Activated CD4-positive, alpha-beta memory T cell treated with anti-CD3 and anti-CD28 coated beads, Interleukin-2, amount 10 ng/mL, durations not matched to agents 7 days and 5 days (primary cell): ENCODE results near the gene CFD. TPM values are rescaled to one million over a fixed set of nuclear protein-coding genes. Genes with fewer than 3 reads are reported as not detected.

ENCODE experiments used
- CTCF ChIA-PET: fragments of 350-600 bp; sonication (Branson Sonifier 250); formaldehyde crosslinking; loops from one replicate; lab custom pipeline; 2021; ENCODE audit warnings: antibody characterized with exemption, inconsistent platforms; lab: Charles Lee
- POLR2A ChIA-PET: fragments of 350-600 bp; sonication (Branson Sonifier 250); formaldehyde crosslinking; loops from one replicate; lab custom pipeline; 2021; ENCODE audit warnings: antibody characterized with exemption; lab: Charles Lee
- DNase-seq: peaks from one replicate; pipeline ENCODE4 v3.0.0-alpha.2; 2020
- H3K27ac Mint-ChIP-seq: one replicate; pipeline ENCODE4 v1.8.0; 2021; ENCODE audit warnings: mild to moderate bottlenecking, mixed read lengths
- H3K27me3 Mint-ChIP-seq: one replicate; pipeline ENCODE4 v1.8.0; 2021; ENCODE audit warnings: mixed read lengths
- H3K36me3 Mint-ChIP-seq: one replicate; pipeline ENCODE4 v1.8.0; 2021; ENCODE audit warnings: low read depth, mixed read lengths
- H3K4me1 Mint-ChIP-seq: one replicate; pipeline ENCODE4 v1.8.0; 2021; ENCODE audit warnings: mixed read lengths
- H3K4me3 Mint-ChIP-seq: one replicate; pipeline ENCODE4 v1.8.0; 2021; ENCODE audit warnings: mild to moderate bottlenecking, mixed read lengths
- H3K9me3 Mint-ChIP-seq: one replicate; pipeline ENCODE4 v1.8.0; 2021; ENCODE audit warnings: mixed read lengths
- total RNA-seq, 2 experiments: library from RNA; stranded (reverse); gene quantifications; one replicate each; pipeline ENCODE4 v1.2.3, GENCODE V29; 2021

CFD gene
- total RNA-seq, 2 experiments from 2014 or later, result 0.78 to 1.6 TPM

- Mint-ChIP-seq H3K4me1 (peaks cover 19% of the 10 kb centered on the region), H3K36me3 (peaks cover 20% of the 10 kb centered on the region), H3K4me3 (peak within 1 kb of the TSS; percentile 82), H3K27me3 (no peaks in the 10 kb centered on the region), H3K27ac (peak within 1 kb of the TSS; percentile 93), H3K9me3 (no peaks in the 10 kb centered on the region)
- ChIA-PET CTCF (interaction anchor here (0.6 to 2.0 kb wide), 8 partner anchors 16 to 352 kb away, joined by 3 to 17 read pairs (median 4); partner anchors contain the start of gene WDR18), POLR2A (interaction anchor here (0.8 to 5.0 kb wide), 14 partner anchors 10 to 381 kb away, joined by 3 to 79 read pairs (median 4); partner anchors contain the start of genes R3HDM4, RNF126 and TMEM259)
- peak; percentile 93 for DNase-seq
Observed at GRCh38 chr19:892894-893689, 33.6 kb downstream of the CFD start, which contains the start of the genes MED16 and RNU6-9. Gene MED16, minus strand, starts transcription at chr19:893187. Its CDS starts 2,056 bp downstream, at chr19:891131. Gene RNU6-9, plus strand, starts transcription at chr19:893484.

GRCh38 chr19:896434-896833 is 37.0 kb downstream of the CFD start:
- H3K27ac Mint-ChIP-seq, result peak overlapping the region; percentile 44
- POLR2A ChIA-PET, result interaction anchor here (5.0 kb wide), 1 partner anchor 11 kb away, joined by 79 read pairs; no protein-coding TSS in a partner anchor

GRCh38 chr19:896999-897398 is 37.5 kb downstream of the CFD start:
- ChIA-PET CTCF (no interaction called here), POLR2A (interaction anchor here (5.0 kb wide), 1 partner anchor 11 kb away, joined by 79 read pairs; no protein-coding TSS in a partner anchor)
- Mint-ChIP-seq H3K27me3 (no peaks in the 10 kb centered on the region), H3K4me1 (peaks cover 20% of the 10 kb centered on the region), H3K9me3 (no peaks in the 10 kb centered on the region), H3K4me3 (no peak overlapping the region), H3K27ac (no peak overlapping the region), H3K36me3 (peaks cover 30% of the 10 kb centered on the region)
- DNase-seq, result no peak

More at GRCh38 chr19:896434-896833, 37.0 kb downstream of the CFD start:
- Mint-ChIP-seq H3K27me3 (no peaks in the 10 kb centered on the region), H3K4me3 (no peak overlapping the region), H3K9me3 (no peaks in the 10 kb centered on the region), H3K4me1 (peaks cover 20% of the 10 kb centered on the region), H3K36me3 (peaks cover 24% of the 10 kb centered on the region)
- no peak for DNase-seq
- CTCF ChIA-PET, result no interaction called here

- Mint-ChIP-seq H3K27ac (no peak overlapping the region), H3K36me3 (peaks cover 32% of the 10 kb centered on the region), H3K27me3 (no peaks in the 10 kb centered on the region), H3K4me3 (no peak overlapping the region), H3K4me1 (peaks cover 17% of the 10 kb centered on the region), H3K9me3 (no peaks in the 10 kb centered on the region)
- no peak for DNase-seq
- POLR2A ChIA-PET, result interaction anchor here (5.0 kb wide), 1 partner anchor 10 kb away, joined by 79 read pairs; no protein-coding TSS in a partner anchor
- CTCF ChIA-PET, result no interaction called here
Observed at GRCh38 chr19:897442-898039, 38.1 kb downstream of the CFD start.

- peaks cover 28% of the 10 kb centered on the region for H3K36me3 Mint-ChIP-seq
- no peak overlapping the region for H3K27ac Mint-ChIP-seq
- ChIA-PET CTCF (interaction anchor here (1.0 kb wide), 1 partner anchor 36 kb away, joined by 3 read pairs; no protein-coding TSS in a partner anchor), POLR2A (no interaction called here)
- DNase-seq, result no peak
- no peaks in the 10 kb centered on the region for H3K27me3 Mint-ChIP-seq
- H3K4me1 Mint-ChIP-seq, result peaks cover 10% of the 10 kb centered on the region
- no peaks in the 10 kb centered on the region for H3K9me3 Mint-ChIP-seq
- H3K4me3 Mint-ChIP-seq, result no peak overlapping the region
Observed at GRCh38 chr19:898663-899062, 39.2 kb downstream of the CFD start.

GRCh38 chr19:899336-900042 is 40.0 kb downstream of the CFD start:
- H3K4me3 Mint-ChIP-seq, result no peak overlapping the region
- ChIA-PET POLR2A (no interaction called here), CTCF (no interaction called here)
- no peak overlapping the region for H3K27ac Mint-ChIP-seq
- DNase-seq, result no peak
- H3K9me3 Mint-ChIP-seq, result no peaks in the 10 kb centered on the region
- H3K36me3 Mint-ChIP-seq, result peaks cover 31% of the 10 kb centered on the region
- H3K27me3 Mint-ChIP-seq, result no peaks in the 10 kb centered on the region
- peaks cover 11% of the 10 kb centered on the region for H3K4me1 Mint-ChIP-seq

GRCh38 chr19:900043-900301 is 40.5 kb downstream of the CFD start:
- no peak overlapping the region for H3K4me3 Mint-ChIP-seq
- peaks cover 31% of the 10 kb centered on the region for H3K36me3 Mint-ChIP-seq
- H3K27me3 Mint-ChIP-seq, result no peaks in the 10 kb centered on the region
- H3K4me1 Mint-ChIP-seq, result peaks cover 12% of the 10 kb centered on the region
- POLR2A ChIA-PET, result no interaction called here
- CTCF ChIA-PET, result no interaction called here
- DNase-seq, result no peak
- H3K27ac Mint-ChIP-seq, result no peak overlapping the region
- H3K9me3 Mint-ChIP-seq, result no peaks in the 10 kb centered on the region

- H3K36me3 Mint-ChIP-seq, result peaks cover 31% of the 10 kb centered on the region
- ChIA-PET CTCF (no interaction called here), POLR2A (no interaction called here)
- H3K4me3 Mint-ChIP-seq, result no peak overlapping the region
- no peaks in the 10 kb centered on the region for H3K9me3 Mint-ChIP-seq
- peaks cover 13% of the 10 kb centered on the region for H3K4me1 Mint-ChIP-seq
- H3K27ac Mint-ChIP-seq, result no peak overlapping the region
- peak; percentile 59 for DNase-seq
- no peaks in the 10 kb centered on the region for H3K27me3 Mint-ChIP-seq
Observed at GRCh38 chr19:900302-901111, 41.0 kb downstream of the CFD start.

GRCh38 chr19:901216-902092 is 42.0 kb downstream of the CFD start:
- Mint-ChIP-seq H3K9me3 (no peaks in the 10 kb centered on the region), H3K27me3 (no peaks in the 10 kb centered on the region), H3K36me3 (peaks cover 29% of the 10 kb centered on the region), H3K4me1 (peaks cover 19% of the 10 kb centered on the region), H3K4me3 (no peak overlapping the region), H3K27ac (peak overlapping the region; percentile 29)
- ChIA-PET CTCF (interaction anchor here (0.6 to 1.3 kb wide), 3 partner anchors 13 to 38 kb away, joined by 3 to 4 read pairs (median 3); no protein-coding TSS in a partner anchor), POLR2A (interaction anchor here (2.8 kb wide), 1 partner anchor 8 kb away, joined by 14 read pairs; the partner anchor contains the start of genes MED16 and RNU6-9)
- no peak for DNase-seq

- no peaks in the 10 kb centered on the region for H3K27me3 Mint-ChIP-seq
- DNase-seq, result no peak
- H3K9me3 Mint-ChIP-seq, result no peaks in the 10 kb centered on the region
- peaks cover 24% of the 10 kb centered on the region for H3K36me3 Mint-ChIP-seq
- ChIA-PET POLR2A (interaction anchor here (2.8 kb wide), 1 partner anchor 9 kb away, joined by 14 read pairs; the partner anchor contains the start of genes MED16 and RNU6-9), CTCF (interaction anchor here (0.6 to 1.3 kb wide), 3 partner anchors 13 to 38 kb away, joined by 3 to 4 read pairs (median 3); no protein-coding TSS in a partner anchor)
- no peak overlapping the region for H3K27ac Mint-ChIP-seq
- no peak overlapping the region for H3K4me3 Mint-ChIP-seq
- H3K4me1 Mint-ChIP-seq, result peaks cover 25% of the 10 kb centered on the region
Observed at GRCh38 chr19:902093-902370, 42.6 kb downstream of the CFD start.

GRCh38 chr19:902446-903226 is 43.2 kb downstream of the CFD start:
- H3K4me3 Mint-ChIP-seq, result no peak overlapping the region
- no peak overlapping the region for H3K27ac Mint-ChIP-seq
- no peaks in the 10 kb centered on the region for H3K9me3 Mint-ChIP-seq
- peaks cover 31% of the 10 kb centered on the region for H3K4me1 Mint-ChIP-seq
- H3K36me3 Mint-ChIP-seq, result peaks cover 26% of the 10 kb centered on the region
- ChIA-PET CTCF (interaction anchor here (0.6 to 1.3 kb wide), 3 partner anchors 12 to 39 kb away, joined by 3 to 4 read pairs (median 3); no protein-coding TSS in a partner anchor), POLR2A (interaction anchor here (2.8 kb wide), 1 partner anchor 9 kb away, joined by 14 read pairs; the partner anchor contains the start of genes MED16 and RNU6-9)
- no peaks in the 10 kb centered on the region for H3K27me3 Mint-ChIP-seq
- no peak for DNase-seq
